ENCODE results near the gene ZBTB25.

The ZBTB25 gene

GRCh38 chr14:64515053-64515452, 11.4 kb upstream of the ZBTB25 start:
- DNase-seq (ENCODE audit: low read depth) = no peak

- no peak for DNase-seq (ENCODE audit: low read depth)
These were observed 9.6 kb upstream of the ZBTB25 start for GRCh38 chr14:64513271-64513670.

- DNase-seq (ENCODE audit: low read depth) = peak; percentile 73
These were observed 7.4 kb upstream of the ZBTB25 start for GRCh38 chr14:64510825-64511671.

- no peak for DNase-seq (ENCODE audit: low read depth)
These were observed 5.4 kb upstream of the ZBTB25 start for GRCh38 chr14:64509036-64509435.

GRCh38 chr14:64508215-64508776, 4.7 kb upstream of the ZBTB25 start:
- DNase-seq (ENCODE audit: low read depth) = no peak

- DNase-seq (ENCODE audit: low read depth) = no peak
These were observed 3.9 kb upstream of the ZBTB25 start for GRCh38 chr14:64507376-64508156.

GRCh38 chr14:64506721-64507120, 3.1 kb upstream of the ZBTB25 start:
- DNase-seq (ENCODE audit: low read depth) = no peak

- DNase-seq (ENCODE audit: low read depth) = peak; percentile 91
These were observed 1.5 kb upstream of the ZBTB25 start for GRCh38 chr14:64504897-64505794.

- peak; percentile 91 for DNase-seq (ENCODE audit: low read depth)
These were observed 765 bp upstream of the ZBTB25 start, which contains the start of gene ZBTB1 for GRCh38 chr14:64504310-64504896. ZBTB1 (plus strand) TSS chr14:64504770; CDS start chr14:64521505, 16,735 bp downstream.

GRCh38 chr14:64502887-64503433, 678 bp downstream of the ZBTB25 start:
- no peak for DNase-seq (ENCODE audit: low read depth)

GRCh38 chr14:64502456-64502855, 1.2 kb downstream of the ZBTB25 start:
- no peak for DNase-seq (ENCODE audit: low read depth)

GRCh38 chr14:64501411-64502171, 2.0 kb downstream of the ZBTB25 start:
- peak; percentile 87 for DNase-seq (ENCODE audit: low read depth)

GRCh38 chr14:64500088-64500487, 3.5 kb downstream of the ZBTB25 start:
- DNase-seq (ENCODE audit: low read depth) = peak; percentile 6

- no peak for DNase-seq (ENCODE audit: low read depth)
These were observed 6.9 kb downstream of the ZBTB25 start for GRCh38 chr14:64496764-64497163.

- DNase-seq (ENCODE audit: low read depth) = no peak
These were observed 8.4 kb downstream of the ZBTB25 start for GRCh38 chr14:64495252-64495651.

- no peak for DNase-seq (ENCODE audit: low read depth)
These were observed 10.2 kb downstream of the ZBTB25 start for GRCh38 chr14:64493455-64493854.

- no peak for DNase-seq (ENCODE audit: low read depth)
These were observed 12.0 kb downstream of the ZBTB25 start for GRCh38 chr14:64491637-64492036.

- no peak for DNase-seq (ENCODE audit: low read depth)
These were observed 15.0 kb downstream of the ZBTB25 start for GRCh38 chr14:64488590-64489099.

GRCh38 chr14:64478634-64479250, 24.9 kb downstream of the ZBTB25 start:
- peak; percentile 46 for DNase-seq (ENCODE audit: low read depth)

- no peak for DNase-seq (ENCODE audit: low read depth)
These were observed 27.2 kb downstream of the ZBTB25 start for GRCh38 chr14:64476438-64476837.

Measured in EH (cell line).